Myocyte (in vitro differentiated cells): ENCODE data around the gene TFAM. TPM values are rescaled to one million over a fixed set of nuclear protein-coding genes. Genes with fewer than 3 reads are reported as not detected.
"Not testable (repeated sequence)": the region's sequence is repeated elsewhere in the genome, so short reads cannot be mapped to it uniquely, and the experiment has no call there.

Experiments used
- DNase-seq: peaks from one replicate; pipeline ENCODE4 v3.0.0-alpha.2; 2012; ENCODE audit warnings: low read depth
- total RNA-seq: library from RNA; depleted of rRNA; stranded (reverse); fragments of >200 nt; gene quantifications from 2 replicates; pipeline ENCODE4 v1.2.3, GENCODE V29; 2014

TFAM gene
- total RNA-seq, 1 donor from 2014 or later = 22.1 TPM

GRCh38 chr10:58372607-58373441 is 12.4 kb upstream of the TFAM start:
- peak; percentile 5 for DNase-seq

- peak; percentile 15 for DNase-seq
Observed at GRCh38 chr10:58373442-58373827, 11.8 kb upstream of the TFAM start.

DNA sequence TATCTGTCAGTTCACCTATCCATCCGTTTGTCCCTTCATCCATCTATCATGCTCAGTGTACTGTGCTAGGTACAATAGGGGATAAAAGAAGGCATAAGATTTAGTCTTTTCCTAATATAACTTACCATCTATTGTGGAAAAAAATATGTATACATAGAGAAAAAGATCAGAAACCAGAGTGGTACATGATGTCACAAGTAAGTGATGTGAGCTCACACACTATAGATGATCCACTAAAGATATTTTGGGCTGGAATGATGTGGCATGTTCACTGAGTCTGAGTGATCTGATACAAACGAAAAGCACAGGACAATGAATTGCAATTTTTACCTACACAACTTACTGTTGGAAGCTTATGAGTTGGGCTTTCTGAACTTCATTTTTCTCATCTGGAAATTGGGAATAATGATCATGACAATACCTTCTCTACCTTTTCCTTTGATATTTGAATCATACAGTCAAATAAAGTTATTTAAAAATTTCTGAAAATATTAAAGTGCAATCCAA is 2.7 kb upstream of the TFAM start:
- DNase-seq = no peak

DNA sequence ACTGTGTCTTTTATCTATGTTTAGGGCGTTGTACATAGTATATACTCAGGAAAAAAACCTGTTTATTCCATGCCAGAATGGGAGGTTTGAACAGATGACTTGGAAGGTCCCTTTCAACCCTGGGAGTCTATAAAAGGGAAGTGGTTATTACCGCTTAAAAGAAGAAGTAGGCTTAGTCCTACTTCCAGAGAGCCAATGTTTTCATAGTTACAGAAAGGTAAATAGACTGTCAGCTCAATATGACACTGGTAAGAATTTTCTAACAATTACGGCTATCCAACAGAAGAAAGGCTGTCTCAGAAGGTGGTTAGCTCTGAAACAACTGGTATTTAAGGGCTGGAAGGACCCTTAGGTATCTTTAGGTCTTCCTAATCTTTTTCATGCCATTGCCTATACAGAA is 1.1 kb upstream of the TFAM start:
- DNase-seq = no peak

DNA sequence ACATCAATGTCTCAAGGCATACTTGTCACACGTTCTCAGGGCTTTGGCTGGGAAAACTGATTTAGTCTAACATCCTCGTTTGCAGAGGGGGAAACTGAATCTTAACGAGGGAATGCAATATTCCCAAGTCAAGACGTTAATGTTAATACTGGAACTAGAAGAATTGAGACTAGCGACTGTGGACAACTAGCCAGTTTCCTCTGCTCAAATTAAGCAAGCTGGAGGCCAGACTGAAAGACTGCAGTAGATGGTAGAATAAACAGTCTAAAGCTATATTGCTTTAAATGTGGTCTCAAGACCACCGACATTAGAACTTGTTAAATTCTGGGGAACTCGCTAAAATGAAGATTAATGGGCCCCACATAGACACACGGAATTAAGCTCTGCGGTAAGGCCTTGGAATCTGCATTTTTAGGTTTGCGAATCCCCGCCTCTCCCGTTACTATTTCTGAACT is 639 bp upstream of the TFAM start:
- DNase-seq = no peak

GRCh38 chr10:58385784-58386112 is 538 bp downstream of the TFAM start:
- peak; percentile 30 for DNase-seq

DNA sequence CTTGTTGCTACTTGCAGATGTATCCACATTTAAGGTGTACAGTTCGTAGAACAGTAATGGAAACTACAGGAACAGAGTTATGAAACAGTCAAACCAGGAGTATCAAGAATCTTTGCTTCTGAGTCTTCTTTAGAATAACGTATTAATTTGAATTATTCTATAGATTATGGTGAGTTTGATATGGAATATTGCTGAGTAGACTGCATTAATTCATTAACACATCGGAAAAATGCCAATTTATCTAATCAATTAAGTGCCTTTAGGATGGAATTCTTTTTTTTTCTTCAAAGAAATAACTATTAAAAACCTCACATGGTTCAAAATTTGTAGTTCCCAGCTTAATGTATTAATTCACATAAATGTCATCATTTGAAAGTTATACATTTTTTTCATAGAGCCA is 3.8 kb downstream of the TFAM start:
- DNase-seq = no peak

DNA sequence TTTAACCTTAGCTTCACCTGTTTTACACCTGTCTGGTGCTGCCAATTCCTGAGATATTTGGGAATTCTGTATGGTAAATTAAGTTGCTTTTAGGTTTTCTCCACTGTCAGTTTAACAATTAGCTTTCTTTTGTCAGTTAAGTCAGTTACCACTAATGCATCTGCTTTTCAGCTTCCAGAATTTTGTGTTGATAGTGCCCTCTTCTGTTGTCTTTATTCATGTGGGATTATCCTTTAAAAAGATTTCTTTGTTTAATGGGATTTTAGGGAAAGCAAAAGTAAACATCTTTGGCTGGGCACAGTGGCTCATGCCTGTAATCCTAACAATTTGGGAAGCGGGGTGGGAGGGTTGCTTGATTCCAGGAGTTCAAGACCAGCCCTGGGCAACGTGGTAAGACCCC is 8.1 kb downstream of the TFAM start:
- no peak for DNase-seq

DNA sequence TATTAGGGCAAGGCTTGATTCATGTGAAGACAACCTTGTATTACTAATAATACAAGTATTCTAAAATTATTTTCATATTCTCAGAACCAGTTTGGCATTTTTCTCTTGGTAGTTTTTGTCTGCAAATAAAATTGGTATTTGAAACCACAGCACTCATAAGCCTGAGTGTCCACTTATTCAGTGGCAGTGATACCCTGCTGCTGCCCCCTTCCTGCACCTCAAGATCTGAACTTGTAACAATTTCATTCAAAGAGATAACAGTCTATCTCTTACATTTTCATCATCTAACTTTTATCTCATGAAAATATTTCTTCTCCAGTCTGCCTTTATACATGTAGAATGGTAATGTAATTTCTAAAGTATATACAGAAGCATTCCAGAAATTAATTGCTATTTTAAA is 9.3 kb downstream of the TFAM start:
- no peak for DNase-seq

DNA sequence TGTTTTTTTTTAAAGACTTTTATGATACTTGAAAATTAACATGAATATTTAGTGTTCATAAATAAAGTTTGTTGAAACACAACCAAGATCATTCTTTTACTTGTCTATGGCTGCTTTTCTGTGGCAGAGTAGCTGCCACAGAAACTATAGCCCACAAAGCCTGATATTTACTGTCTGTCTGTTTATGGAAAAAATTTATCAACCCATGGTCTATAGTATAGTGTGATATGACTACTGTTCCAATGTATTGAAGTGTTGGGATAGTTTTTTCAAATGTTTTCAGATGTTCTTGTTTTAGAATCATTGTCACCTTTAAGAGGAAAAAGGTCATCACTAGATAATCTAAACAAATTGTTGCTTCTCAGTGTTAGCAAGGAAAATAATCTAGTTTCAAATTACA is 10.8 kb downstream of the TFAM start:
- no peak for DNase-seq

DNA sequence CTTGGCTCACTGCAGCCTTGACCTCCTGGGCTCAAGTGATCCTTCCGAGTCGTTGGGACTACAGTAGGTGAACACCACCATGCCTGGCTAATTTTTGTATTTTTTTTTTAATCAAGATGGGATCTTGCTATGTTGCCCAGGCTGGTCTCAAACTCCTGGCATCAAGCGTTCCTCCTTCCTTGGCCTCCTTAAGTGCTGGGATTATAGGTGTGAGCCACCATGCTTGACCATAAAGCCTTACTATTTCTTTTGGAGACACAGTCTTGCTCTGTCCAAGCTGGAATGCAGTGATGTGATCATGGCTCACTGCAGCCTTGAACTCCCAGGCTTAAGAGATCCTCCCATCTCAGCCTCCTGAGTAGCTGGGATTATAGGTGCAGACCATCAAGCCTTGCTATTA is 12.6 kb downstream of the TFAM start:
- no peak for DNase-seq

DNA sequence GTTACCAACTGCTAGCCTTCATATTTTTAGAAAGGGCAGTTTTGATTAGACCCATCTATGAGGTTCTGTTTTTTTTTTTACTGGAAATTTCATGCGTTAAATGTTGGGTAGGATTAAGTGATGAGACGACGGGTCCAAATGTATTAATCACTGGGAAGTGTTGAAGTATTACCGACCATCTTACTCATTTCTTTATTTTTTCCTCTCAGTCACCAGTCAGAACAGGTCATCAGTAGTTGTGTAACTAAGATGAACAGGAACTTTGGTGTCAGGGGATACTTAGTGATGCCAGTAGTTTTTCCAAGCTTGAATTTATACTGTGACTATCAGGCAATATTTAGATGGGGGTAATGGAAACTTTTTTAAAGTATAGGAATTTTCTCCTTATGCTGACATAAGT is 14.2 kb downstream of the TFAM start:
- DNase-seq = no peak

GRCh38 chr10:58400609-58401008 is 15.4 kb downstream of the TFAM start:
- no peak for DNase-seq

GRCh38 chr10:58404001-58404400 is 18.8 kb downstream of the TFAM start:
- DNase-seq = peak; percentile 34

- DNase-seq = no peak
Observed at GRCh38 chr10:58409956-58410610, 24.9 kb downstream of the TFAM start.

DNA sequence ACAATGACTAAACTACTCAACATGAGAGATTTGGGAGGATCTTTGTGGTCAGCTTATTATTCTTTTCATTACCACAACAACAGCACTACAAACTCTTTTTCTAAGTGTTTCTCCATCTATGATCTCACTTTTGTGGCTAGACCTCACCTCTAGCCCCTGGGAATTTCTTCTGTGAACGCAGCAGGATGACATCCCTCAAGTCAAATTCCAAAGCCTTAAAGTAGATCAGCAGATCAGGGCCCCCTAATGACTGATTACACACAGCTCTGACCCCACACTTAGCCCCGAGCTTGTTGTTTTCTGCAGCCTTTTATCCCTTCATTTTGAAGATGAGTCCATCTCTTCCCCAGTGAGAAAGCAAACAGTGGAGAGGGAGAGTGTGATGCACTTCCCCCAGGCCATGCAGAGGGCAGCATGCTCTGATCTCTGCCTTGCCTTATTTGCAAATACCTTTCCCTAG is 27.3 kb downstream of the TFAM start:
- DNase-seq = peak; percentile 63

GRCh38 chr10:58414270-58415041 is 29.2 kb downstream of the TFAM start:
- DNase-seq = peak; percentile 77

DNA sequence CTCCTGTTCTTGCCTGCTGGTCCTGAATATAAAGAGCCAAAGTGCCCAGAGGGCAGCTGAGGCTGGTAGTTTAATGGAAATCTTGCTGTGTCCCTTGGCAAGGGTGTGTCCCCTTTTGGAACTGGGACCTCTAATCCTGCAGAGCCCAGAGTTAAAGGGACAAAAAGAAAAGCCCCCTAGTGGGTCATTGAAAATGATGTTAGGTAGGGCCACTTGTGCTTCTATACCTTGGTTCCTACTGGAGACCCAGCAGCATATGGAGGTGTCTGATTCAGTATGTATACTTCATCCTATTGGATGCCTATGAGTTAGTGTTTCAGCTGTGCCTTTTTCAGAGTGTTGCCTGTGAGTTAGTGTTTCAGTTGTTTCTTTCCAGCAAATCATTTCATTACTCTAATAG is 30.5 kb downstream of the TFAM start:
- no peak for DNase-seq

- DNase-seq = not testable (repeated sequence)
Observed at GRCh38 chr10:58417902-58418301, 32.7 kb downstream of the TFAM start.

DNA sequence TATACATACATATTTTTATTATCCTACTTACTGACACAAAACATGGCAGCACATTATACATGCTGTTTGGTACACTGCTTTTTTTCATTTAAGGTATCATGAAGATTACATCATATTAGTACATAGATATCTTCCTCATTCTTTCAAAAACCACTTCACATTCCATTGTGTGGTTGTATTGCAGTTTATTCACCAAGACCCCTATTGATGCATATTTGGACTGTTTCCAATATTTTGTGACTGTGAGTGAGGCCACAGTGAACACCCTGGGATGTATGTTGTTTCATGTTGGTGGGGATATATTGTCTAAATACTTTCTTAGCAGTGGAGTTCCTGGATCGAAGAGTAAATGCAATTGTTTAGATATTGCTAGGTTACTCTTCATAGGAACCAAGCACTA is 39.0 kb downstream of the TFAM start:
- no peak for DNase-seq

DNA sequence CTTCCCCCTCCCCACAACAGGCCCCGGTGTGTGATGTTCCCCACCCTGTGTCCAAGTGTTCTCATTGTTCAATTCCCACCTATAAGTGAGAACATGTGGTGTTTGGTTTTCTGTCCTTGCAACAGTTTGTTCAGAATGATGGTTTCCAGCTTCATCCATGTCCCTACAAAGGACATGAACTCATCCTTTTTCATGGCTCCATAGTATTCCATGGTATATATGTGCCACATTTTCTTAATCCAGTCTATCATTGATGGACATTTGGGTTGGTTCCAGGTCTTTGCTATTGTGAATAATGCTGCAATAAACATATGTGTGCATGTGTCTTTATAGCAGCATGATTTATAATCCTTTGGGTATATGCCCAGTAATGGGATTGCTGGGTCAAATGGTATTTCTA is 43.2 kb downstream of the TFAM start:
- not testable (repeated sequence) for DNase-seq

DNA sequence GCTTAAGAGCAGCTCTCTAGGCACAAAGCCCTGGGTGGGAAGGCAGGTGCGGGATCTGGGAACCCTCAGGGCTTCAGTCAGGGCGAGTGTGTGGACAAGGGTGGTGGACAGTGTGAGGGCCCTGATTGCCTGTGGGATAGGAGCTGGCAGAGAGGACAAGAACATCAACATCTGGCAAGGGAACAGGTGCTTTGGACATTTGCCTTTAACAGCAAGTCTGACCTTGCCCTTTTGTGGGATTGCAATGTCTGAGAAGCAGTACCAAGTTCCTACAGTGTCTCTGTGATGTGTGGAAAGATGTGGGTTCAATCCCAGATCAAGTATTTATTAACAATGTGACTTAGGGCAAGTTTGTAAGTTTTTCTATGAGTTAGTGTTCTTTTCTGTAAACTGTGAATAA is 46.7 kb downstream of the TFAM start:
- DNase-seq = peak; percentile 76
